GM12878 (cell line): ENCODE results near the gene FOXP4. TPM values are rescaled to one million over a fixed set of nuclear protein-coding genes. Genes with fewer than 3 reads are reported as not detected.

Experiments
- ATAC-seq: fragments of 200-7000 bp; cut with Tn5 transposase; 3 replicates; pipeline ENCODE4 v1.9.1; 2020; ENCODE audit warnings: mild to moderate bottlenecking, moderate library complexity
- BruUV-seq: library from RNA; stranded (reverse); fragments of 400-500 nt; replicated peaks from 2 replicates; lab custom pipeline; 2021; lab: Mats Ljungman, UMichigan
- CTCF ChIA-PET: fragments of 300-600 bp; sonication (Branson Sonifier 250); formaldehyde crosslinking; extraction: SDS; loops from one replicate; lab custom pipeline; 2021; ENCODE audit warnings: inconsistent platforms; lab: Yijun Ruan, JAX
- POLR2A ChIA-PET: fragments of 350-600 bp; formaldehyde crosslinking; extraction: SDS; loops from one replicate; lab custom pipeline; 2021; ENCODE audit warnings: inconsistent platforms; lab: Charles Lee
- RAD21 ChIA-PET: fragments of 300-600 bp; sonication (Branson Sonifier 250); formaldehyde crosslinking; loops from one replicate; lab custom pipeline; 2023; ENCODE audit warnings: antibody characterized with exemption; ENCODE audit not compliant: unreplicated experiment; lab: Charles Lee
- SMC1A ChIA-PET: fragments of 300-600 bp; sonication (Branson Sonifier 250); formaldehyde crosslinking; loops from one replicate; lab custom pipeline; 2023; ENCODE audit not compliant: unreplicated experiment, uncharacterized antibody; lab: Charles Lee
- DNase-seq: peaks from one replicate; pipeline ENCODE4 v3.0.0-alpha.2; 2011; ENCODE audit warnings: low read depth, low spot score
- FAIRE-seq: peaks from 3 replicates; lab custom pipeline; 2011; peaks lifted over from hg19 to GRCh38; lab: Jason Lieb, UNC
- H2AFZ ChIP-seq: 2 replicates; pipeline ENCODE4 v1.6.0; 2011; ENCODE audit warnings: low read depth, low read length, control low read depth; ENCODE audit not compliant: control insufficient read depth
- H3K27ac ChIP-seq: 2 replicates; pipeline ENCODE4 v1.5.1; 2011; ENCODE audit warnings: control low read depth; ENCODE audit not compliant: control insufficient read depth, insufficient read depth
- H3K27me3 ChIP-seq, 2 experiments: replicated peaks in 1 of 2; 2 replicates each; pipeline versions ENCODE4 v1.6.0 to v1.6.1; 2011; ENCODE audit warnings: low read length in 1 of 2; ENCODE audit not compliant: control insufficient read depth in 2 of 2, insufficient read depth in 2 of 2
- H3K36me3 ChIP-seq, 2 experiments: 2 replicates each; pipeline ENCODE4 v1.5.1; 2011; ENCODE audit warnings: low read length in 1 of 2; ENCODE audit not compliant: control insufficient read depth in 2 of 2, insufficient read depth in 2 of 2
- H3K4me1 ChIP-seq: 2 replicates; pipeline ENCODE4 v1.6.1; 2011; ENCODE audit warnings: mild to moderate bottlenecking, low read length, moderate library complexity, mixed read lengths; ENCODE audit not compliant: control insufficient read depth, insufficient read depth
- H3K4me2 ChIP-seq: 2 replicates; pipeline ENCODE4 v1.6.0; 2011; ENCODE audit warnings: control low read depth; ENCODE audit not compliant: control insufficient read depth, insufficient read depth
- H3K4me3 ChIP-seq: fragments of 200-600 bp; sonication (generic); 2 replicates; pipeline ENCODE4 v1.5.1; 2016
- H3K79me2 ChIP-seq: 2 replicates; pipeline ENCODE4 v1.6.0; 2011; ENCODE audit warnings: low read length; ENCODE audit not compliant: control insufficient read depth, insufficient read depth
- H3K9ac ChIP-seq: 2 replicates; pipeline ENCODE4 v1.8.0; 2011; ENCODE audit warnings: low read length, control low read depth, mixed read lengths; ENCODE audit not compliant: control insufficient read depth, insufficient read depth
- H3K9me3 ChIP-seq: replicated peaks from 3 replicates; pipeline ENCODE4 v1.5.1; 2011; ENCODE audit warnings: mild to moderate bottlenecking, low read length; ENCODE audit not compliant: control insufficient read depth, insufficient read depth
- H4K20me1 ChIP-seq: 2 replicates; pipeline ENCODE4 v1.6.0; 2011; ENCODE audit not compliant: control insufficient read depth, insufficient read depth
- CUX1 ChIP-seq: IDR thresholded peaks from 2 replicates; pipeline ENCODE4 v1.6.1; 2012; ENCODE audit warnings: improper control_type of control experiment, low read depth, low read length; ENCODE audit not compliant: insufficient replicate concordance
- FOXK2 ChIP-seq: fragments of 450-650 bp; IDR thresholded peaks from 2 replicates; pipeline ENCODE4 v1.6.1; 2017; ENCODE audit warnings: mild to moderate bottlenecking, moderate library complexity
- MTA3 ChIP-seq: IDR thresholded peaks from 2 replicates; pipeline ENCODE4 v1.6.1; 2012; ENCODE audit warnings: low read length, inconsistent platforms, borderline replicate concordance
- NFIC ChIP-seq: IDR thresholded peaks from 2 replicates; pipeline ENCODE4 v1.6.1; 2012; ENCODE audit warnings: low read depth, mild to moderate bottlenecking, inconsistent platforms, low read length, moderate library complexity
- NR2C1 ChIP-seq: fragments of 450-650 bp; IDR thresholded peaks from 2 replicates; pipeline ENCODE4 v1.6.1; 2017; ENCODE audit warnings: antibody characterized with exemption, mild to moderate bottlenecking, moderate library complexity
- TCF12 ChIP-seq: IDR thresholded peaks from 2 replicates; pipeline ENCODE4 v1.6.1; 2011; ENCODE audit warnings: low read depth, mild to moderate bottlenecking, low read length
- WGBS: methylation state at CpG from one replicate; pipeline ENCODE4 v1.1.6; 2016; ENCODE audit warnings: low lambda C conversion rate; ENCODE audit not compliant: insufficient replicate concordance, insufficient coverage; ENCODE audit errors: missing lambda C conversion rate; 5-methylcytosine and 5-hydroxymethylcytosine counted together
- in situ Hi-C: fragments of 300-500 bp; cut with MboI; formaldehyde crosslinking; loops from 9 replicates; pipeline ENCODE4 v1.14.3; 2018; ENCODE audit warnings: mixed read lengths
- intact Hi-C: fragments of 100-400 bp; cut with micrococcal nuclease; formaldehyde crosslinking; loops from one replicate; pipeline ENCODE4 v1.14.2; 2022; ENCODE audit not compliant: unreplicated experiment
- polyA plus RNA-seq, 11 experiments: library from polyadenylated mRNA; depleted of rRNA in 4 of 11; unstranded in 6 of 11; stranded (reverse) in 5 of 11; fragments of >200 nt; fragmentation: Nextera tagmentation in 4 of 11; fragmentation: Illumina TruSeq in 1 of 11; extraction: Ambion mirVana in 4 of 11; extraction: Trizol in 1 of 11; gene quantifications; 1 replicate in 1 of 11; 2 replicates in 10 of 11; pipeline versions ENCODE4 v1.2.1 to v1.2.3, GENCODE V29; 2011 to 2016; ENCODE audit warnings: inconsistent platforms in 2 of 11, missing spikeins in 2 of 11, low read depth in 1 of 11
- total RNA-seq, 4 experiments: library from RNA; depleted of rRNA in 3 of 4; stranded (reverse); fragments of >200 nt in 3 of 4; fragmentation: Illumina TruSeq in 1 of 4; extraction: Trizol in 1 of 4; gene quantifications; 2 replicates each; pipeline versions ENCODE4 v1.2.1 to v1.2.3, GENCODE V29; 2013 to 2021

Gene FOXP4
- total and polyA plus RNA-seq, 10 of the 15 experiments (the other 5 are each of a cell fraction or from before 2014, with no cell fraction given) = 0.31 to 46.1 (median 2.3) TPM

GRCh38 chr6:41591122-41591521, 44.9 kb downstream of the FOXP4 start:
- no peak overlapping the region for H3K27ac ChIP-seq
- no peak overlapping the region for H3K9ac ChIP-seq
- no peaks in the 10 kb centered on the region for H3K27me3 ChIP-seq
- WGBS = 78% methylated on average over 6 of the region's 6 CpGs
- no peak overlapping the region for H2AFZ ChIP-seq
- POLR2A ChIA-PET = interaction anchor here (0.7 kb wide), 1 partner anchor 31 kb away, joined by 9 read pairs; no protein-coding TSS in a partner anchor
- H3K4me1 ChIP-seq = no peaks in the 10 kb centered on the region
- H3K4me2 ChIP-seq = no peak overlapping the region
- H3K79me2 ChIP-seq = no peaks in the 10 kb centered on the region
- peaks cover 2 to 19% of the 10 kb centered on the region in 2 experiments; a peak in 3 of 4 replicates for H3K36me3 ChIP-seq
- FAIRE-seq = no peak
- no peak for ATAC-seq
- H3K4me3 ChIP-seq = no peak overlapping the region
- CTCF ChIA-PET = interaction anchor here (0.9 to 8.1 kb wide), 11 partner anchors 8 to 223 kb away, joined by 3 to 117 read pairs (median 5); no protein-coding TSS in a partner anchor
- in situ Hi-C loops (loop anchor here (5.0 kb wide), 3 partner anchors 129 to 219 kb away; no protein-coding TSS in a partner anchor), intact Hi-C loops (loop anchor here (5.0 kb wide), 2 partner anchors 44 to 59 kb away; partner anchors contain the start of gene FOXP4)
- no peaks in the 10 kb centered on the region for H4K20me1 ChIP-seq
- RAD21 ChIA-PET = interaction anchor here (0.7 to 7.8 kb wide), 3 partner anchors 90 to 128 kb away, joined by 3 to 57 read pairs (median 3); no protein-coding TSS in a partner anchor
- H3K9me3 ChIP-seq = no peaks in the 10 kb centered on the region
- no peak for DNase-seq
- BruUV-seq = no TSS peak
- TF ChIP-seq NR2C1 = no peak
- no peak for TF ChIP-seq FOXK2
- TF ChIP-seq NFIC = no peak
- TF ChIP-seq TCF12 = no peak
- TF ChIP-seq CUX1 = no peak
- no peak for TF ChIP-seq MTA3
- TF ChIP-seq, all 136 proteins: peak for 0
- SMC1A ChIA-PET = interaction anchor here (0.9 to 4.7 kb wide), 6 partner anchors 17 to 166 kb away, joined by 3 to 34 read pairs (median 3); no protein-coding TSS in a partner anchor
